C1 segment of cervical spinal cord (tissue), 14 donors: ENCODE data around the gene KLHL29.

ENCODE experiments used
- DNase-seq, 14 donors: peaks; one replicate each; lab custom pipeline; 2025; lab: John Stamatoyannopoulos, UW

Gene KLHL29

GRCh38 chr2:23675506-23675905 is 290.5 kb downstream of the KLHL29 start:
- no peak for DNase-seq

GRCh38 chr2:23677836-23678235 is 292.9 kb downstream of the KLHL29 start:
- no peak for DNase-seq

- no peak for DNase-seq
These were observed 294.1 kb downstream of the KLHL29 start for GRCh38 chr2:23679044-23679443.

GRCh38 chr2:23680951-23681350 is 296.0 kb downstream of the KLHL29 start:
- no peak for DNase-seq

GRCh38 chr2:23681356-23682140 is 296.6 kb downstream of the KLHL29 start:
- no peak for DNase-seq

GRCh38 chr2:23682481-23682880 is 297.5 kb downstream of the KLHL29 start:
- no peak for DNase-seq

GRCh38 chr2:23683001-23683400 is 298.0 kb downstream of the KLHL29 start:
- no peak for DNase-seq

- peak in 1 of 14 donors; percentile 25 for DNase-seq
These were observed 299.6 kb downstream of the KLHL29 start for GRCh38 chr2:23684395-23685176.

- peak in 2 of 14 donors; percentile 7 to 46 for DNase-seq
These were observed 300.2 kb downstream of the KLHL29 start for GRCh38 chr2:23685181-23685580.

GRCh38 chr2:23685706-23686105 is 300.7 kb downstream of the KLHL29 start:
- no peak for DNase-seq

GRCh38 chr2:23686405-23687029 is 301.5 kb downstream of the KLHL29 start:
- no peak for DNase-seq

GRCh38 chr2:23687214-23687613 is 302.2 kb downstream of the KLHL29 start:
- DNase-seq, result no peak

- DNase-seq, result no peak
These were observed 302.7 kb downstream of the KLHL29 start for GRCh38 chr2:23687713-23688112.

- no peak for DNase-seq
These were observed 303.6 kb downstream of the KLHL29 start for GRCh38 chr2:23688486-23689130.

GRCh38 chr2:23689131-23689700 is 304.2 kb downstream of the KLHL29 start:
- DNase-seq, result no peak

GRCh38 chr2:23689891-23690290 is 304.9 kb downstream of the KLHL29 start:
- no peak for DNase-seq

- no peak for DNase-seq
These were observed 305.6 kb downstream of the KLHL29 start for GRCh38 chr2:23690421-23691105.

- DNase-seq, result no peak
These were observed 306.1 kb downstream of the KLHL29 start for GRCh38 chr2:23691106-23691470.

- DNase-seq, result no peak
These were observed 306.6 kb downstream of the KLHL29 start for GRCh38 chr2:23691565-23691964.

GRCh38 chr2:23692263-23692662 is 307.3 kb downstream of the KLHL29 start:
- DNase-seq, result no peak
